Measurements from ENCODE around the gene ZMYND8.

DNA sequence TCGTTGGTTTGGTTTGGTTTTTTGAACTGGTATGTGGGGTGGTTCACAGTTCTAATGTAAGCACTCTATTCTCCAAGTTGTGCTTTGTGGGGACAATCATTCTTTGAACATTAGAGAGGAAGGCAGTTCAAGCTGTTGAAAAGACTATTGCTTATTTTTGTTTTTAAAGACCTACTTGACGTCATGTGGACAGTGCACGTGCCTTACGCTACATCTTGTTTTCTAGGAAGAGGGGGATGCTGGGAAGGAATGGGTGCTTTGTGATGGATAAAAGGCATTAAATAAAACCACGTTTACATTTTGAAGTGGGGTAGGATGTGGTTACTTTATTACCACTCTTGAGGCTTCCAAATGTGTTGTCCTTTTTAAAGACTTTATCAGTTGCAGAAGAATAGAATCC is 168.0 kb downstream of the ZMYND8 start:
- TF ChIP-seq POLR2A (IDR thresholded peaks at IDR 0.05) (no peak), POLR2AphosphoS5 (IDR thresholded peaks at IDR 0.05) (no peak), EP300 (IDR thresholded peaks at IDR 0.05; ENCODE audit: low read depth) (no peak)
- TF ChIP-seq, protein P1, sequence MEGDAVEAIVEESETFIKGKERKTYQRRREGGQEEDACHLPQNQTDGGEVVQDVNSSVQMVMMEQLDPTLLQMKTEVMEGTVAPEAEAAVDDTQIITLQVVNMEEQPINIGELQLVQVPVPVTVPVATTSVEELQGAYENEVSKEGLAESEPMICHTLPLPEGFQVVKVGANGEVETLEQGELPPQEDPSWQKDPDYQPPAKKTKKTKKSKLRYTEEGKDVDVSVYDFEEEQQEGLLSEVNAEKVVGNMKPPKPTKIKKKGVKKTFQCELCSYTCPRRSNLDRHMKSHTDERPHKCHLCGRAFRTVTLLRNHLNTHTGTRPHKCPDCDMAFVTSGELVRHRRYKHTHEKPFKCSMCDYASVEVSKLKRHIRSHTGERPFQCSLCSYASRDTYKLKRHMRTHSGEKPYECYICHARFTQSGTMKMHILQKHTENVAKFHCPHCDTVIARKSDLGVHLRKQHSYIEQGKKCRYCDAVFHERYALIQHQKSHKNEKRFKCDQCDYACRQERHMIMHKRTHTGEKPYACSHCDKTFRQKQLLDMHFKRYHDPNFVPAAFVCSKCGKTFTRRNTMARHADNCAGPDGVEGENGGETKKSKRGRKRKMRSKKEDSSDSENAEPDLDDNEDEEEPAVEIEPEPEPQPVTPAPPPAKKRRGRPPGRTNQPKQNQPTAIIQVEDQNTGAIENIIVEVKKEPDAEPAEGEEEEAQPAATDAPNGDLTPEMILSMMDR (IDR thresholded peaks at IDR 0.05) = no peak
